A673 (cell line): ENCODE results near the gene ZNF580.

Experiments used
- EZH2 ChIP-seq: fragments of 200-600 bp; sonication (generic); IDR thresholded peaks from 2 replicates; pipeline ENCODE4 v1.6.1; 2017; ENCODE audit warnings: borderline replicate concordance, low read depth, mild to moderate bottlenecking, mixed read lengths, antibody characterized with exemption, low read length; ENCODE audit not compliant: poor library complexity, severe bottlenecking
- TF ChIP-seq, protein P1 (sequence below): fragments of 300-800, 200-600 bp; sonication (generic); conservative IDR thresholded peaks from 2 replicates; pipeline ENCODE4 v1.5.1; 2017; ENCODE audit warnings: low read depth, mild to moderate bottlenecking, antibody characterized with exemption, low read length, moderate library complexity, mixed read lengths

DNA sequence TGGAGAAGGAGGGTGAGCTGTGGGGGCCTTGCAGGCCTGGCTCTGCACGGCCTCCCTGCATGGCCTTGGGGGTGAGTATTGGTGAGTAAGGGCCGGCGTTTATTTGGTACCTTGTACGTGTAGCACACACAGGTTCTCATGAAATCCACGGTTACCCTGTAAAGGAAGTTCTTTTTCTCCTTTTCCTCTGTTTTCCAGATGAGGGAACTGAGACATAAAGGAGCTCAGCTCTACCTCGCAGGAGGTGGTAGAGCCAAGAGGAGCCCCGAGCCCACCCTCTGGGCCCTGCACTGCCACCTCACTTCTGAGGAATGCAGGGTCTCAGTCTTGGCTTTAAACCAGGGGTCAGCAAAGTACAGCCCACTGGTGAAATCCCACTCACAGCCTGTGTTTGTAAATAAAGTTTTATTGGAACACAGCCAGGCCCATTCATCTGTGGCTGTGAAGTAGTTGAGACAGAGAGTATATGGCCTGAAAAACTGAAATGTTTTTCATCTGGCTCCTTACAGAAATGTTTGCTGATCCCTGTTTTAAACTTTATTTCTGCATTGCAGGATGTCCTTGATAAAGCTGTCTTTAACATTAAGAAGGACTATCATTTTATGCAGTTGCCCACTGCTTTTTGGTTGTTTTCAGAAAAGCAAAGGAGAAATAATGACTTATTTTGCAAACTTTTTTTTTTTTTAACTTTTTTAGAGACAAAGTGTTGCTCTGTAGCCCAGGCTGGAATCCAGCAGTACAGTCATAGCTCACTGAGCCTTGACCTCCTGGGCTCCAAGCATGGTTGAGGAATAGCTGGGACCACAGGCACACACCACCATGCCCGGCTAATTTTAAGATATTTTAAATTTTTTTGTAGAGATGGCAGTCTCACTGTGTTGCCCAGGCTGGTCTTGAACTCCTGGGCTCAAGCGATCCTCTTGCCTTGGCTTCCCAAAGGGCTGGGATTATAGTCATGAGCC lies 40.6 kb downstream of the ZNF580 start:
- TF ChIP-seq, protein P1, sequence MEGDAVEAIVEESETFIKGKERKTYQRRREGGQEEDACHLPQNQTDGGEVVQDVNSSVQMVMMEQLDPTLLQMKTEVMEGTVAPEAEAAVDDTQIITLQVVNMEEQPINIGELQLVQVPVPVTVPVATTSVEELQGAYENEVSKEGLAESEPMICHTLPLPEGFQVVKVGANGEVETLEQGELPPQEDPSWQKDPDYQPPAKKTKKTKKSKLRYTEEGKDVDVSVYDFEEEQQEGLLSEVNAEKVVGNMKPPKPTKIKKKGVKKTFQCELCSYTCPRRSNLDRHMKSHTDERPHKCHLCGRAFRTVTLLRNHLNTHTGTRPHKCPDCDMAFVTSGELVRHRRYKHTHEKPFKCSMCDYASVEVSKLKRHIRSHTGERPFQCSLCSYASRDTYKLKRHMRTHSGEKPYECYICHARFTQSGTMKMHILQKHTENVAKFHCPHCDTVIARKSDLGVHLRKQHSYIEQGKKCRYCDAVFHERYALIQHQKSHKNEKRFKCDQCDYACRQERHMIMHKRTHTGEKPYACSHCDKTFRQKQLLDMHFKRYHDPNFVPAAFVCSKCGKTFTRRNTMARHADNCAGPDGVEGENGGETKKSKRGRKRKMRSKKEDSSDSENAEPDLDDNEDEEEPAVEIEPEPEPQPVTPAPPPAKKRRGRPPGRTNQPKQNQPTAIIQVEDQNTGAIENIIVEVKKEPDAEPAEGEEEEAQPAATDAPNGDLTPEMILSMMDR, result no peak
- no peak for TF ChIP-seq EZH2
